Stimulated activated CD4-positive, alpha-beta T cell treated with anti-CD3 and anti-CD28 coated beads, TNF-alpha, amount 100 ng/mL, for 48 hours (primary cell): Measurements from ENCODE around the gene OPN5.
"Not testable (repeated sequence)": the region's sequence is repeated elsewhere in the genome, so short reads cannot be mapped to it uniquely, and the experiment has no call there.

Experiments
- DNase-seq, 3 donors: peaks; one replicate each; pipeline ENCODE4 v3.0.0-alpha.2; 2020; ENCODE audit warnings: low read depth in 3 of 3

The OPN5 gene, protein sequence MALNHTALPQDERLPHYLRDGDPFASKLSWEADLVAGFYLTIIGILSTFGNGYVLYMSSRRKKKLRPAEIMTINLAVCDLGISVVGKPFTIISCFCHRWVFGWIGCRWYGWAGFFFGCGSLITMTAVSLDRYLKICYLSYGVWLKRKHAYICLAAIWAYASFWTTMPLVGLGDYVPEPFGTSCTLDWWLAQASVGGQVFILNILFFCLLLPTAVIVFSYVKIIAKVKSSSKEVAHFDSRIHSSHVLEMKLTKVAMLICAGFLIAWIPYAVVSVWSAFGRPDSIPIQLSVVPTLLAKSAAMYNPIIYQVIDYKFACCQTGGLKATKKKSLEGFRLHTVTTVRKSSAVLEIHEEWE

DNA sequence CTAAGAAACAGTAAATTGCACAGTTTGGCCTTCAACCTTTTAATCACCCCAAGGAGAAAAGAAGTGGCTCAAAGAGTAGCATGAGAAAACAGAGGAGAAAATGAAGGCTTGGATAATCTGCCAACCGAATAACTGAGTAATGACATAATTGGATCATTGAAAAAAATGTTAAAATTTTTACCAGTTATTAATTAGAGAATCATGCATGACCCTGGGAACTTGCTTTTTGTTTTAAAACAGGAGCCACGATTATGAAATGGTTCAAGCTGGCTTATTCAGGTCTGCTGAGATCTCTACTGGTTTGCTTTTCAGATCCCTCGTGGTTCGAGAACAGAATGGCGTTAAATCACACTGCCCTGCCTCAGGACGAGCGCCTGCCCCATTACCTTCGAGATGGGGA is at the start of gene OPN5:
Gene OPN5 (plus strand): TSS at position 301 of the 400 bp plus-strand sequence. CDS start 35 bp downstream, at position 336.
- DNase-seq: no peak

DNA sequence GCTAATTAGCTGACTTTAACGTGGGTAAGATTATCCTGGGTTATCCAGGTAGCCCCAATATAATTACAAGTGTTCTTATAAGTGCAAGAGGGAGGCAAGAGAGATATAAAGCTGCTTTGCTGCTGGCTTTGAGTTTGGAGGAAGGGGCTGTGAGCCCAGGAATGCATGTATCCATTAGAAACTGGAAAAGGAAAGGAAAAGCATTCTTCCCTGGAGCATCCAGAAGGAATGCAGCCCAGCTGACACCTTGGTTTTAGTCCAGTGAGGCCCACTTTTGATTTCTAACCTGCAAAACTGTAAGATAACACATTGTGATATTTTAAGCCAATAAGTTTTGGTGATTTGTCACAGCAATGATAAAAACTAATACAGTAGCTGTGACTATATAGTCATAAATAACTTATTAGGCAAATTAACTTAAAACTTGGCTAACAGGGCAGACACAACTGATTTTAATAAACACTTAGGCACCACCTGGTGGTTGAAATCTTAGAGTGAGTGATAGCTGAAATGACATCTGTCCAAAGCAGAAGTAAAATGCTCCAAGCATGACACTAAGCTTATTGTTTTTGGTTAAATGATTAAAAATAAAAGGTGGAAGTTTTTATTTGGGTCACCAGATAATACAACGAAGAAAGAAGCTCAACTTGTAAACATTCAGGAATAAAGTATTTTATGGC is 47.8 kb upstream of the OPN5 start:
- DNase-seq: no peak

DNA sequence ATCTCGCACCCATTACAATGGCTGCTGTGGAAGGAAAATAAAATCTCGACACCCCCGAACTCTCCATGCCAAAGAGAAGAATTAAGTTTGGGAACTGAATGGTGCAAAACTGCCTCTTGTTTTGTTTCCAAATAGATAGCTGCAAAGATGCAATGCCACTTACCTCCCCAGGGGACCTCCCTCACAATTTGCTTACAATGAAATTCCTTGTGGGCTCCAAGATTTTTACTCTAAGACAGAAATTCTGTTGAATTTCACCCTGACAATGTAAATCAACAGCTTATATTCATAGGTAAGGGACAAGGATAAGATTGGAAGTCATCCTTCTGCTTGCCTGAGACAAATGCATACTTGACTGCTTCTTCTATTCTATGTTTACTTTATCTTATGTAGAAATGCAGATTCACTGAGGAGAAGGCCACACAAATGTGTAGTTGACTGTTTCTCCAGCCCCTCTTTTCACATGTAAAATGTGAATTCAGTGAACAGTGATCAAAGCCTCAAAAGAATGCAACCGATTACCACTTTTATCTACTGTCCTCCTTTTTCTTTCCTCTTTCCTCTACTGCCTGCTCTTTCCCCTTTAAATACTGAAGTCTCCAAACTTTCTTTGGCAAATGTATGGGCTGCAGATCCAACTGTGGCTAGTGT is 46.9 kb upstream of the OPN5 start:
- no peak for DNase-seq

DNA sequence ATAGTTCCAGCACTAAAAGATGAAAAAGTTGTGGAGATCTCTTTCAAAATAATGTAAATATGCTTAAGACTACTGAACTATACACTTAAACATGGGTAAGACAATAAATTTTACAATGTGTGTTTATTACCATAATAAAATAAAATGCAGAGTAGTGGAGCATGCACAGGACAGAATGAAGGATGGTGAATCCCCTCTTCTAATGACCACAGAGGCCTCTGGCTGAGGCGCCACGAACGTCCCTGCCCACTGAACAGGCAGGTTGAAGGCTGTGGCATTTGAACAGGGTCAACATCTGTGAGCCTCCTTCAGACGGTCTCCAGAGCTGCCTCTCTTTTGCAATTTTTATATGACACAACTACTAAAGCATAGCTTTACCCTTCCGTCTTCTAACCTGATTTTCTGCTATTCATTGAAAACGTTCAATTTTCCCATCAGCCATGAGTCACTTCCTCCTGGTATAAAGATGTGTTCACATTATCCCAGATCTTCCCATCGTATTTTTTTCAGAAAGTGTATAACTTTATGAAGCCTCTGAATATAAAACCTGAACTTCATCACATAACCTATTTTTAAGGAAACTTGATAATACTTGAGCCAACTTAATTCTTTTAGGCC is 45.6 kb upstream of the OPN5 start:
- DNase-seq: no peak

DNA sequence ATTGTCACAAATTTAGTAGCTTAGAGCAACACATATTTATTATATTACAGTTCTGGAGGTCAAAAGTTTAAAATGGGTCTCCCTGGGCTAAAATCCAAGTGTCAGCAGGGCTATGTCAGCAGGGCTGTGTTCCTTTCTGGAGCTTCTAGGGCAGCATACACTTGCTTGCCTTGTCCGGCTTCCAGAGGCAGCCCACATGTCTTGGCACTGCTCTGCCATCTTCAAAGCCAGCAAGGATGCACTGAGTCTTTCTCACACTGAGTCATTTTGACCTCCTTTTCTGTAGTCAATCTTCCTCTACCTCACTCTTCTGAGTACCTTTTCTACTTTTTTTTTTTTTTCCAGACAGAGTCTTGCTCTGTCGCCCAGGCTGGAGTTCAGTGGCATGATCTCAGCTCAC is 44.4 kb upstream of the OPN5 start:
- no peak for DNase-seq

DNA sequence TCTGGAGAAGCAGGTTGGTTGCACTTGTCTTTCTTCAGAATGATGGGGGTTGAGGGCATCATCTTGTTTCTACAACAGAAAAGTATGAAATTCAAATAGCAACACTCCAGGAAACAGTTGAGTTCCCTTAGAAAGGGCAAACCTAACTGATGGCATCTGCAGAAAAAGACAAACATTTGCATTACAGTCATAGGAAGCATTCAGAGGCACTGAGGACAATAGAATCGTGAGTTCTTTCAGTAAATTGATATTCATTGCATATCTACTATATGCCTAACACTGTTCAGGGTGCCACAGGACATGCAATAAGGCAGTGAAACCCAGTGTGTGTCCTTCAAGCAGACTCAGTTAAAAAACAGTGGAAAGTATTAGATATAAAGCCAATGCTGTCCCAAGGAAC is 41.1 kb upstream of the OPN5 start:
- no peak for DNase-seq

DNA sequence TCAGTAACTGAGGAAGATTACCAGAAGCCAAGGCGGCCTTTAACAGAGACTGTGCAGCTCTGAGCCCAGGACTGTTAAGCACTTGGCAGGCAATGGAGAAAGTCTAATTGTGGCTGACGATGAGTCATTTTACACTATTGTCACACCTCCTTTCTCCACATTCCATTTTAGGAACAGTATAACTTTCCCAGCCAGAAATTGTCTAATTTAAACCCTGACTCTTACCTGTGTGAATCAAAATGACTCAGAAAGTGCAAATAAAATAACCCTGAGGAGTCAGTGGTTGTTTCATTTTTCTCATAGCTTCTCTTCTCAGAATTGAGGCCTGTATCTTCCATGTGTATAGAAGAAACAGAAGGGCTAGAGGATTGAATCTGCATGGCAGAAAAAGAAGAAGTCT is 40.0 kb upstream of the OPN5 start:
- DNase-seq: no peak

DNA sequence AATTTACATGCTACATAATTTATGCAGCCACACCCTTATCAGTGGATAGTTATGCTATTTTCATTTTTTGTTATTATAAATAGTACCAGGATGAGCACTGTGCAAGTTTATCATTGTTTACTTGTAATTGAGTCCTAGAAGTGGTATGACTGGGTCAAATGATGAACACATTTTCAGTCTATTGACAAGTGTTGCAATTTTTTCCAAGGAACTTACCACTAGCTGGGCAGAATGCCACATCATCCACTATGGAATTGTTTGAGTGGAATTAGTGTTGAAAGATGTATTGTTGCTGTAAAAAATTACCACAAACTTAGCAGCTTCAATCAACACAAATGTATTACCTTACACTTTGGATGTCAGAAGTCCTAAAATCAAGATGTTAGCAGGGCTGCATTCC is 38.1 kb upstream of the OPN5 start:
- no peak for DNase-seq

DNA sequence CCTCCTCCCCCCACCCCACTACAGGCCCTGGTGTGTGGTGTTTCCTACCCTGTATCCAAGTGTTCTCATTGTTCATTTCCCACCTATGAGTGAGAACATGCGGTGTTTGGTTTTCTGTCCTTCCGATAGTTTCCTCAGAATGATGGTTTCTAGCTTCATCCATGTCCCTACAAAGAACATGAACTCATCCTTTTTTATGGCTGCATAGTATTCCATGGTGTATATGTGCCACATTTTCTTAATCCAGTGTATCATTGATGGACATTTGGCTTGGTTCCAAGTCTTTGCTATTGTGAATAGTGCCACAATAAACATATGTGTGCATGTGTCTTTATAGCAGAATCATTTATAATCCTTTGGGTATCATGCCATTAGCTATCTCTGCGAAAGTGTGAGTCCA is 36.6 kb upstream of the OPN5 start:
- DNase-seq: not testable (repeated sequence)

DNA sequence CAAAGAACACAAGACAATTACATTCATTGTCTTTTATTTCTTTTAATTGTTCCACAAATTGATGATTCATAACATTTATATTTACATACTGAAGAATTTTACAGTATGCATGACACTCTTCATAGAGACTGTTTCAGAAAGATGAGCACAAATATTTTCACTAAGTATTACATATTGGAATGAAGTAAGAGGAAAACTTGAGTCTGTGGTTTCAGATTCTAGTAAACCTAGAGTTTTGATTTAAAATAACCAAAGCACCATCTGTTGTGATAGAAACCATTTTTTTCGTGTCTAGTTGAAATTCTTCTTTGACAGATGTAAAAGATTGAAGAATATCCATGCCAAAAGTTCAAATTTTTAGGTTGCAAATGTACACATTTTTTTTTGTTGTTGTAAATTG is 32.1 kb upstream of the OPN5 start:
- DNase-seq: no peak

DNA sequence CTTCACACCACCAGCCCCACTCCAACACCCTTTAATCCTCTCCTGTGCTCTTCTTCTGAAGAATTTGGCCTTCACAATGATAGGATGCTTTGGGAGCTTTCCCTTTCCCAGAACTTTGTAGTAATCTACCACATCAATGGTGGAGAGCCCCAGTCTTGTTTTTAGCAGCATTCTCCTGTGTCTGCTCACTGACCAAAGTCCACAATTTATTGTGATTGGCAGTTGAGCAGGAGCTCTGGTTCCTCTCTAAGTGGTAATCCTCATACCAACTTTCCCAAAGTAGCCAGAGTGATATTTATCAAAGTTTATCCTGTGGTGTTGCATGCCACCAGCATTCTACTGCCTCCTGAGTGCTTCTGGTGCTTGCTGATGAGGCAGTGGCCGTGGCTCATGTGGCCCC is 29.0 kb upstream of the OPN5 start:
- DNase-seq: no peak

DNA sequence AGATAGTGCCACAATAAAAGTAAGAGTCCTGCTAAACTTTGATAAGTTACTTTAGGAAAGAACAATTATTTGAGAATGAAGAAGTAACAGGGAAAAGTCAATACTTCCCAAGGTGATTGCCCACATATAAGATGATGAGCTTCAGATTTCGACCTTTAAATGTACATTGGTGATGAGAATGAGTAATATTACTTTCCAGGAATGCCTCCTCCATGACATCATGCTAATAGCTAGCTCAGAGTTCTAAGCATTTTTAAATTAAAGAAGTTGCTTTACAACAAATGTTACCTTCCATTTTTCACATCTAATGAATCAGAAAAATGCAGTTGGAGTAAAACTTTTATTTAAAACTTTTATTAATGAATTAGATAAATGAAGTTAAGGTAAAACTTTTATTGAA is 22.5 kb upstream of the OPN5 start:
- DNase-seq: no peak

DNA sequence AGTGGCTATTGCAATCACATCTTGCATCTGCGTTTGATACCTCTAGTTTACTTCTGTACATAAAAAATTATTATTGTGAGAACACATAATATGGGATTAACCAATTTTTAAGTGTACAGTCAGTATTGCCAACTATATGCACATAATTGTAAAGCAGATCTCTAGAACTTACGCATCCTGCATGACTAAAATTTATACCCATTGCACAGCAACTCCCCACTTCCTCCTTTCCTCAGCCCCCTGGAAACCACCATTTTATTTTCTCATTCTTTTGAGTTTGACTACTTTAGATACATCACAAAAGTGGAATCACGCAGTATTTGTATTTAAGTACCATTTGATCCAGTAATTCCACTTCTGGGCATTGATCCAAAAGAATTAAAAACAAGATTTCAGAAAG is 19.3 kb upstream of the OPN5 start:
- no peak for DNase-seq

DNA sequence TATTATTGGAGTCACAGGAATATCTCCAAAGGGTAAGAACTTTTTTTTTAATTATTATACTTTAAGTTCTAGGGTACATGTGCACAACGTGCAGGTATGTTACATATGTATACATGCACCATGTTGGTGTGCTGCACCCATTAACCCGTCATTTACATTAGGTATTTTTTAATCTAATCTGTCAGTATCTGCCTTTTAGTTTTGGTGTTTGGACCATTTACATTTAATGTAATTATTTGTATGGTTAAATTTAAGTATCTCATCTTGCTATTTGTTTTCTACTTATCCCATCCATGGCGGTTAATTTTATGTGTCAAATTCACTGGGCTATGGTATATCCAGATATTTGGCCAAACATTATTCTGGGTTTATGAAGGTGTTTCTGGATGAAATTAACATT is 15.4 kb upstream of the OPN5 start:
- no peak for DNase-seq

DNA sequence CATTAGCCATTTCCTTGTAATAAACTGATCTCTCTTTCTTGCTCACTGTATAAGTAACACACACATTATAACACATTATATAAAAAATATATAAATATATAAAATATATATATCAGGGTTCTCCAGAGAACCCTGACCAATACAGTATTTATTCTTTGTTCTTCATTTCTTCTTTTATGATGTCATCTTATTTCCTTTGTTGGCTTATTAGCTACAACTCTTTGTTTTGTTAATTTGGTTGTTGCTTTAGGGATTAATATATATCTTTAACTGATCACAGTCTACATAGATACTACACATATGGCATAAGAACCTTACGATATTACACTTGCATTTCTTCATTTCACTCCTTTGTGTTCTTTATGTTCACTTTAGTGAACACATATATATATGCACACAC is 14.7 kb upstream of the OPN5 start:
- DNase-seq: no peak

DNA sequence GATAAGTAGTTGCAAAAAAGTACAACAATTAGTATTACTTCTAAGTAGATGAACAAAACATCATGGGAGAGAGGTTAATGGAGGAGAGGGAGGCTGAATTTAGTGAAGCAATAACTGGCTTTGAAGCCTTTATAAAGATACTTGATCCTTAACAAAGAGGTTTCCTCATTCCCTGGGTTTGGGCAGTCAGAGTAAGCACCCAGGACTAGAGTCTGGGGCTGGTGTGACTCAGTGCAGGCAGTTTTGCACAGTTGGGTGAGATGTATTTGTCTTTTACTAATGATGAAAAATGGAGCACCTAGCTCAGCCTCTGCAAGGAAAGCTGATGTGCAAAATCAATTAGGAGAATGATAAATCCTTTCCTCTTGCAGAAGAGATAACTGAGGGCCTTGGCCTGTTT is 11.8 kb upstream of the OPN5 start:
- no peak for DNase-seq

DNA sequence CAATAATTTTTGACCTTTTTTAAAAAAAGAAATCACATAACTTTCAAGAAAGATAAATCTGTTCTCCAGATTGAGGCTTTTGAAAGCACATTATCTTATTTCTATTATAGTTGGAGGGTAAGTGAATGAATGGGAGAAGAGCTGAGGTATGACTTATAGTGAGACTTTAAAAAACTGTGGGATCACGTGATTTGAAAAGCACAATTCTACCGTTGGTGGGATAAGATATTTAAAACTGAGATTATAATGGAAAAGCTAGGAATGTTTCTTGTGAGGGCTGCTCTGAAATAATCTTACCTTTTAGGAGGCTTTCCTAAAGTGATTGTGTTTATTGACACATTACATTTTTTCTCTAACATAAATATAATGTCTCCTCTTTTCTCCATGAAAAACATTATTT is 9.5 kb upstream of the OPN5 start:
- DNase-seq: no peak

DNA sequence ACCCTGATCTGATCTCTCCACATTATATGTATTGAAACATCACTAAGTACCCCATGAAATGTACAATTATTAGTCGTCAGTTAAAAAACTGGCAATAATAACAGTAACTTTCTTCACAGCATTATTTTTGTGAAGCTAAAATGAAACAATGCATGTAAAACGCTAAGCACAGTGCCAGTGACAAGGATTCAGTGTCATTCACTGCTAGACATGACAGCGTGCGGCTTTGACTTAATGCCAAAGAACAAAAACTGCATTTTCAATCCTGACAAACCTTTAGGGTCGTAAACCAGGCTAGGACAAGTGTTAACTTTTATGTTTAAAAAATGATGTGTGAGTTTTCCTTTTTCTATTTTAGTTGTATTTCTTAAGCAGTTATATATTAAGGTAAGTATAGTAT is 8.8 kb upstream of the OPN5 start:
- no peak for DNase-seq

DNA sequence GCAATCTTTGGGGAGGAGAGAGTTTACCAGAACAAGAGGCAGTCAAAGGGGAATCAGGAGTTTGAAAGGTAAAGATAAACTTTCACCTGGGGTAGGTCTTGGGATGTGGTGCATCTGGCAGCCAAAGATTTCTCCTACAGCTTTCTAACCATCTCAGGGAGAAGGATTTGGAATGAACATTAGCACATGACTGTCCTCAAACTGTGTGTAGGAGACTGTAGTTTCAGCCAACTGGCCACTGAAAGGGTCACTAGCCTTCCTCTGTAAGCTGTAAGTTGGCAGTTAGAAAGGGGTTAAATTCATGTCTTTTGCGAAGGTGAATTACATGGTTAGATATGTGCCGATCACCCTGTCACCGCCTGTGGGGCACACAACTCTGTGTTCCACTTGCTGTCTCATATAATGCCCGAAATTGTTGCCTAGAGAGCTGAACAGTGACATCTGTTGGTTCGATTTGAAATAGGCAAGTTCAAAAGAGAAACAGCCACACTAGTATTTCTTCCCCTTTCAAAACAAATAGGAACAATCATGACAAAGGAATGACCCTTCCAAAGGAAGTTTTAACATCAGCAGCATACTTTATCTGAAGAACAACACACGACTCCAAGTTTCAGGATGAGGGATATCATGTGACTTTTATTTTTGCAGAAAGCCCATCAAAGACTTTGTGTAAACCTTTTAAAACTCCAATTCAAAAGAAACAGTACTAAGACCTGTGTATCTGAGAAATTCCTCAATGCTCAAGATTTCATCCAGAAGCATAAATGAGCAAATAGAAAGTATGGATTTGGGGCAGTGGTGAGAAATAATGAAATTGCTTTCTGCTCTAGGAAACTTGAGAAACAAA is 1.1 kb upstream of the OPN5 start:
- peak in 2 of 3 donors; percentile 5 to 16 for DNase-seq

DNA sequence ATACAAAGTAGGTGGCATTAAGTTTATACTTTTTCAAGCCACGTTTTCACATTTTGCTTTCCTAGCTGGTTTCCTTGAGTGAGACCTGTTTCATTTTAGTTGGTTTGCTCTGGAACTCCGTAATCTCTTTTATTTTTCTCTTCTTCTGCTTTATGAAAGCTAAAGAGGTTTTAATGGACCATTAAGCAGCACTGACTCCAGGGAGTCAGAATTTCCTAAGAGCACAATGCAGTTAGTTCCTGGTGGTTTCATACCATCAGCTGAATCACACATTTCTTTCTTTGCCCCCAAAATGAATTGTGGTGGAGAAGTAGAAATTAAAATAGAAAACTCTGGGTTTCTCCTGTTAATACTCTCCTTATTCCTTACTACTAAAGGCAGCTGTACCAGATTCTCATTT is 3.4 kb downstream of the OPN5 start:
- no peak for DNase-seq

DNA sequence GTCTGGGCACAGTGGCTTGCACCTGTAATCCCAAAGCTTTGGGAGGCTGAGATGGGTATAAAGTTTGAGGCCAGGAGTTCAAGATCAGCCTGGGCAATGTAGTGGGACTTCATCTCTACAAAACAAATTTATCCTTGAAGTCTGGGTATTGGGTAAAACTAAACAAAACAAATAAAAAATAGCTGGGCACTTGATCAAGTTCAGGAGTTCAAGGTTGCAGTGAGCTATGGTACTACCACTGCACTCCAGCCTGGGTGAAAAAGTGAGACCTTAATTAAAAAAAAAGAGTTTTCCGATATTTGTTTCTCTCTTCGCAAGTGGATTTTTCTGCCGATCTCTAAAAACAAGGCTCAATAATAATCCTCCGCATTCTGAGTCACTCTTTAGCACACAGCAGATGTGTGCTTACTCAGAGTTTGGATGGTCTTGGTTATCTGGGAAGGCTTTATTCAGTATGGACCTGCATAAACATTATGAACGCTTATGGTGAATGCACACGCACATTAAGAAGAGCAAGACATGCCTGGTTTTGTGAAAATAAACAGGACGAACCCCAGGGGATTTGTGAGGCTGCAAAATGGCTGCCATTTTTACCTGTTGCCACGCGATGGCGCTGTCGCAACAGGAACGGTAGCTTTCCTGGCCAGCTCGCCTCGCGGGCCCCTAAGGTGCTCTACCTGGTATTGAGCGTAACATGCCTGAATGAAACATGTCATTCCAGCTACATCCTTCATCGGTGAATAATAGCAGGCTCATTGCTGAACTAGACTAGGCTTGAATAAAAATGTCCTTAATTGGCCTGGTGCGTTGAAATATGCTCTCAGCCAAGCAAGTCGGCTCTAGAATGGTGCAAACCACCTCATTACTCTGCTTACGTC is 6.0 kb downstream of the OPN5 start:
- DNase-seq: peak; percentile 19 to 36 (median 23)
